CD4-positive, alpha-beta T cell treated with Interleukin-17A for 4 hours (primary cell): ENCODE measurements around the gene AFF1.

Experiments used
- DNase-seq: peaks from one replicate; pipeline ENCODE4 v3.0.0-alpha.2; 2020; ENCODE audit warnings: mixed read lengths

The AFF1 gene, protein sequence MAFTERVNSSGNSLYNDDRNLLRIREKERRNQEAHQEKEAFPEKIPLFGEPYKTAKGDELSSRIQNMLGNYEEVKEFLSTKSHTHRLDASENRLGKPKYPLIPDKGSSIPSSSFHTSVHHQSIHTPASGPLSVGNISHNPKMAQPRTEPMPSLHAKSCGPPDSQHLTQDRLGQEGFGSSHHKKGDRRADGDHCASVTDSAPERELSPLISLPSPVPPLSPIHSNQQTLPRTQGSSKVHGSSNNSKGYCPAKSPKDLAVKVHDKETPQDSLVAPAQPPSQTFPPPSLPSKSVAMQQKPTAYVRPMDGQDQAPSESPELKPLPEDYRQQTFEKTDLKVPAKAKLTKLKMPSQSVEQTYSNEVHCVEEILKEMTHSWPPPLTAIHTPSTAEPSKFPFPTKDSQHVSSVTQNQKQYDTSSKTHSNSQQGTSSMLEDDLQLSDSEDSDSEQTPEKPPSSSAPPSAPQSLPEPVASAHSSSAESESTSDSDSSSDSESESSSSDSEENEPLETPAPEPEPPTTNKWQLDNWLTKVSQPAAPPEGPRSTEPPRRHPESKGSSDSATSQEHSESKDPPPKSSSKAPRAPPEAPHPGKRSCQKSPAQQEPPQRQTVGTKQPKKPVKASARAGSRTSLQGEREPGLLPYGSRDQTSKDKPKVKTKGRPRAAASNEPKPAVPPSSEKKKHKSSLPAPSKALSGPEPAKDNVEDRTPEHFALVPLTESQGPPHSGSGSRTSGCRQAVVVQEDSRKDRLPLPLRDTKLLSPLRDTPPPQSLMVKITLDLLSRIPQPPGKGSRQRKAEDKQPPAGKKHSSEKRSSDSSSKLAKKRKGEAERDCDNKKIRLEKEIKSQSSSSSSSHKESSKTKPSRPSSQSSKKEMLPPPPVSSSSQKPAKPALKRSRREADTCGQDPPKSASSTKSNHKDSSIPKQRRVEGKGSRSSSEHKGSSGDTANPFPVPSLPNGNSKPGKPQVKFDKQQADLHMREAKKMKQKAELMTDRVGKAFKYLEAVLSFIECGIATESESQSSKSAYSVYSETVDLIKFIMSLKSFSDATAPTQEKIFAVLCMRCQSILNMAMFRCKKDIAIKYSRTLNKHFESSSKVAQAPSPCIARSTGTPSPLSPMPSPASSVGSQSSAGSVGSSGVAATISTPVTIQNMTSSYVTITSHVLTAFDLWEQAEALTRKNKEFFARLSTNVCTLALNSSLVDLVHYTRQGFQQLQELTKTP

DNA sequence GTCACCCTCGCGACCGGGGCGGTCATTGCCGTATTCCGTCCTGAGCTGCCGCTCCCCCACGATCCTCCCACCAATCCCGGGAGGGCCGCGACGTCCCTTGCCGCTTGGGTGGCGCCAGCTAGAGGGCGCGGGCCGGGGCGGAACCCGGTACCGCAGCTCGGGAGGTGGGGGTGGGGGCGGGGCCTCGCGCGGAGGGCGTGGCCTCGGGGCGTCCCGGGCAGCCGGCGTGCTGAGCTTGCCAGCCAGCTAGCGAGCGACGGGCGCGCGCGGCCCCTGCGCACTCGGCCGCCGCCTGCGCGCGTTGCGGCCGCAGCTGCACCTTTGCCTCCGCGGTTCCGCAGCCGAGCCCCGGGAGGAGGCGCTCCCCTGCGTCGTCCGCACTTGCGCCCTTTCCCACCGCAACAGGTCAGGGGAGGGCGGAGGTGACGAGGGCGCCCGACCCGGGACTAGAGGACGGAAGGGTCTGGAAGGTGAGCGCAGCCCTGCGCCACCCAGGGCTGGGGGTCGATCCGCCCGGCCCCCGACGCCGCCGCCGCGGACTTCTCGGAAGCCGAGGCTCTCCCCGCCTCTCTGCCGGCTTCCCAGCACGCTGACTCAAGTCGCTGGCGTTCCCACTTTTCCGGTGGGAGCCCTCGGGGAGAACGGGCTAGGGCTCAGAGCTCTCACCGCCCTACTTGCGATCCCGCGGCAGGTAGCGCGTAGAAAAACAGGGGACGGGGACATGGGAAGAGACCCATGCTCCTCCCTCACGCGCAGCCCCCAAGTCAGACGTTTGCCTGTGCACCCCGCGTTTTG lies at the start of gene AFF1:
TSS of gene AFF1 (plus strand) at position 241 of the 795 bp plus-strand sequence. CDS start 13,523 bp downstream, outside the sequence.
- peak; percentile 96 for DNase-seq

DNA sequence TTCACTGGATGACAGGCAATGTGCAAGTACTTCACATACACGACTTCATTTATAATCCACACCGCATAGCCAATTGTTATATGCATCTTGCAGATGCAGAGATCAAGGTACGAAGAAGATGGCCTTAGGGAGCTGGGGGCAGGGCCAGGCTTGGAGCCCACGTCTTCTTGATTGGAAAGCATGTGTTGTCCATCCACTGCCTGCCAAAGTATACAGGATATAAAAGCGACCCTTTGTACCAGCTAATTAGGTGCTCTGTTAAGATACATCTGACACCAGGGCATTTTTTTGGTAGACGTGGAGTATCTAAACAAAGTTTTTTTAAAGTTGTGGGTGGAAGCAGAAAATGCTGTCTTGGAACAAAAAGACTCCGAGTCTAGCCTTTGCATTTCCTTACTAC lies 44.0 kb upstream of the AFF1 start:
- DNase-seq: no peak

DNA sequence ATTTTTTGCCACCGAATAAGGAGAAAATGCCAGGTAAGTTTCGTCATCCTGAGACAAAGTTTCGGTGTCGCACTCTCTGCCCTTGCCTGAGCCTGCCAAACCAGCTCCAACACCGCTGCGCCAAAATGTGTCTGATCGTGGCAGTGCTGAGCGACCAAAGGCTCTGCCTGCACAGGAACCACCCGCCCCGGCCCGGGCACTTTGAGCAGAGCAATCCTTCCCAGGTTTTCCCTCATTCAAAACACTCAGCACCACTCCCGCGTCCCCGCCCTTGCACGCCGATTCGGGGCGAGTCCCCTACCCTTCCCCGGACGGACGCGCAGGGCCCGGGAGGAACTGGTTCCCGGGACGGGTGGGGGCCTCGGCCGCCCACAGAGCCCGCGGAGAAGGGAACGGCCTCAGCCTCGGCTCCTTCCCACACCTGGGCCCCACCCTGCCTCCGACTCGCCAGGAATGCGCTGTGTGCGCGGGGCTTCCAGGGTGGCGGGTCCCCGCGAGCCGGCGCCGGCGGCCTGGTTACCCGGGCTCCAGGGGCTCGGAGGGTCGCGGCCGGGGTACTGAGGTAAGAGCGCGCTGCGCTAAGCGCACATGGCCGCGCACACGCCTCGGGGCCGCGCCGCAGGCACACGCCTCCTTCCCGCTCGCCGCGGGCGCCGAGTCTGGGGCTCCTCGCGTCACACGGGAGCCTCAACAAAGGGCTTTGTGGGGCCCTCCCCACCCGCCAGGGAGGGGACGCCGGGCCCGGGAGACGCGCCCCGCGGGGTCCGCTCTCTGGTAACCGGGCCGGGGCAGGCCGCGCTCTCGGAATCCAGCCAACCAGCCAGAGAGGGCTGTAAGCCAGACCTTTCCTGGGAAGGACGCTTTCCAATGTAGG lies 42.8 kb upstream of the AFF1 start, which contains the start of gene C4orf36:
TSS of gene C4orf36 (minus strand) at position 661 of the 874 bp plus-strand sequence. CDS start 902 bp downstream, outside the sequence.
- peak; percentile 24 for DNase-seq

DNA sequence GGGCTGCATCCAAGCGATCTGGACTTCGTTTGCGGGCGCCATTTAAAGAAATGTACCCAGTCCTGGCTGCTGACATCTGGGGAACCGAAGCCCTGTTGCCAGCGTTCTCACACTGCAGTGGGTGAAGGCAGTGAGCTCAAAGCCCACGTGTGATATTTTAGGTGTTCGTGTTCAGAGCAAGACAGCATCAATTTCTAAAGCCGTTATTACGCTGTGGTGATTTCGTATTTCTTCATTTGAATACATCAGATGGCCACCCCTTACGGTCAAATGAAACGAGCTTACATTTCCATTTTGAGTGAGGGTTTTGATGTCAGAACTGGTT lies 42.2 kb upstream of the AFF1 start:
- DNase-seq: no peak

DNA sequence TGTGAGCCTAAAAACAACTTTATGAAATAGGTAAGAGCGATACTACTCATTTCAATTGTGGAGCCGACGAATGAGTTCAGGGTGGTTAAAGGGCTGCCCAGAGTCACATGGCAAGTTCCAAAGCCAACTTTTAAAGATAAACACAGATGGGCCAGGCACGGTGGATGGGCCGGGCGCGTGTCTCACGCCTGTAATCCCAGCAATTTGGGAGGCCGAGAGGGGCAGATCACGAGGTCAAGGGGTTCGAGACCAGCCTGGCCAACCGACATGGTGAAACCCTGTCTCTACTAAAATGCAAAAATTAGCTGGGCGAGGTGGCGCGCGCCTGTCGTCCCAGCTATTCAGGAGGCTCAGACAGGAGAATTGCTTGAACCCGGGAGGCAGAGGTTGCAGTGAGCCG lies 41.7 kb upstream of the AFF1 start:
- DNase-seq: no peak

DNA sequence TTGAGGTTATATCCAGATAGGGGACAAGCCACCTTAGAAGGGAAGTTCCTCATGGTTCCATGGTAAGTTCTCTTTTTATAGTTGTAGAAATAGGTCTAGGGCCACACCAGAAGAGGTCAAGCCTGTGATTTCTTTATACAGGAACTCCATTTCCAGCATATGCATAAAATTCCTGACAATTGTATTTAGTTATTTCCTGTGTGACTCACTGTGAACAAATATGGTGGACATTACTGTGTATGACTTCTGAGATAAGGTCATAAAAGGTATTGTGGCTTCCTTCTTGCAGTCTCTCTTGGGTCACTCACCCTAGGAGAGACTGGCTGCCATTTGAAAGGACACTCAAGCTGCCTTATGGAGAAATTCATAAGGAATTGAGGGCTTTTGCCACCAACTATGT lies 40.4 kb upstream of the AFF1 start:
- DNase-seq: no peak

DNA sequence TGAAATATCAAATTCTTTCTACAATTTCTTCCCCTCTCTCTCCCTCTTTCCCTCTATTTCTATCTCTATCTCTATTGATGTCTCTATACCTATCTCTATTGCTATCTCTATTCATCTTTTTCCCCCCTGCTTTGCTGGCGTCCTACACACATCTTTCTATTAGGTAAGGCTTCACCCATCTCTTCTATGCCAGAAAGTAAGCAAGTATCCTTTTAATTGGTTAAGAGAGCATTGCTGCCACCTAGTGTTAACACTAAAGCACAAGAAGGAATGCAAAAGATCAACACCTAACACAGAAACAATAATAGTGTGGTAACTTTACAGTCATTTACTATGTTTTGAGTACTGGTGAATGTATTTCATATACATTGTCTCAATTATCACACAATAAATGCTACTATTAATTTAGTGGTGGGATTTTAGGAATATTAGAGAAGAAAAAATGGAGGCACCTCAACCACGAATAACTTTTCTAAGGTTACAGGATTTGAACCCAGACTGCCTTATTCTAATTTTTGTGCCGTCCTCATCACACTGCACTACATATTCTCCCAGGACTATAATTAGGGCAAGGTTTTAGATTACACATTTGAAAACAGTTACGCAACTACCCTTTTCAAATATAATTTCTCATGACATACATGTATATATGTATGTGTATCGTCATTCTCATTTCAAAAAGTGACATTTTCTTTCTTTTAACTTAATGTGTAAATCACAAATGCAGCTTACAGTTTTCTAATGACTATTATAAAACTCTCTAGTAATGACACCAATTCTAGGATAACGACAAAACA lies 38.9 kb upstream of the AFF1 start:
- DNase-seq: no peak

DNA sequence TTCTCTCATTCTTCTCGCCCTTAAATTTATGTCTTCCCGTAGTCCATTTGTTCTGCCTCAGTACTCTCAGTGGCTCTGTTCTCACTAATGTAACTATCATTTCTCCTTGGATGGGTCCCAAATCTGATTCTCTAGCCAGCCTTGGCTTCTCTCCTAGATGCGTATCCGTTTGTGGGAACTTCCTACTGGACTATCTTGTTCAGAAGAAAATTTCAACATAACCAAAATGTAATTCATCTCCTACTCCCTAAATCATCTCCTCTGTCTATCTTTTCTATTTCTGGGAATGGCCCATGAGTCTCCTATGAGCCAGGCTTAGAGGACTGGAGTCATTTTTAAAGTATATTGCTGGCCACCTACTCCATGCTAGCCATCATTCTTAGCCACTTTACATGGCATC lies 38.2 kb upstream of the AFF1 start:
- no peak for DNase-seq

DNA sequence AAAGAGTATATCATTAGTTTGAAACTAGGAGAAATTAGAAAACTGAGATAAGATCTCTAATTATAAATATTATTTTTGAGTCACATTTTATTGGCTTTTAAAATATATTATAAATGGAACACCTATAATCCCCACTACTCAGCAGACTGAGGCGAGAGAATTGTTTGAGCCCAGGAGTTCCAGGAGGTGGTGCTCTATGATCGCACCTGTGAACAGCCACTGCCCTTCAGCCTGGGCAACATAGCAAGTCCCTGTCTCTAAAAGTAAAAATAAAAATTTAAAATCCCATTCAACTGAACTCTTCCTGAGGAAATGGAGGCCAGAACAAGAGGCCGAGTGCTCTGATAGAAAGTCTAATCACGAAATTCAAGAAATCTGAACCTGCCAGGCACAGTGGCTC lies 36.2 kb upstream of the AFF1 start:
- DNase-seq: no peak

DNA sequence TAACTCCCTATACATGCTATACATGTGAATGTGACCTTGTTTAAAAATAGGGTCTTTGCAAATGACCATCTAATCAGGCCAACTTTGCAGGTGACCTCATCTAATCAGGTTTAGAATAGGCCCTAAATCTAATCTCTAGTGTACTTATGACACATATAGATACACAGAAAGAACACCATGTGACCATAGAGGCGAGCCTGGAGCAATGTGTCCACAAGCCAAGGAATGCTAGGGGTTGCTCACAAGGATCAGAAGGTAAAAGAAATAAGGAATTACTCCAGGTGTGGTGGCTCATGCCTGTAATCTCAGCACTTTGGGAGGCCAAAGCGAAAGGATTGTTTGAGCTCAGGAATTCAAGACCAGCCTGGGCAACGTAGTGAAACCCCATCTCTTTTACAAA lies 32.9 kb upstream of the AFF1 start:
- DNase-seq: no peak

DNA sequence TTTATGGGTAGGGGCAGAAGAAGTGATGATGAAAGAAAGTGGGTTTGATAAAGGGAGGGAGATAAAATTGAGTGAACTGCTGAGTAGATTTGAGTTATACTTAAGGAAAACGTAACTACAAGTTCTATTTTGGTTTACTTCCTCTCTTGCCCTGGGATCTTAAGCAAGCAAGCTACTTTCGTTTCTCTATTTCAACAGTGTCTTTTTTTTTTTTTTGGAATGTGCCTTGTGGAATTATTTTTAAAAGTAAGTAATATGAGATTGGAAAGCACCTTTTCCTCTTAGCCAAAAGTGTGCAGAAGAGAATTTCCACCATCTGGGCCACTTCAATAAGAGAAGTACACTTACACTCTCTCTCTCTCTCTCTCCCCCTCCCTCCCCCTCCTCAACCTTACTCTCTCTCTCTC lies 26.6 kb upstream of the AFF1 start:
- no peak for DNase-seq

DNA sequence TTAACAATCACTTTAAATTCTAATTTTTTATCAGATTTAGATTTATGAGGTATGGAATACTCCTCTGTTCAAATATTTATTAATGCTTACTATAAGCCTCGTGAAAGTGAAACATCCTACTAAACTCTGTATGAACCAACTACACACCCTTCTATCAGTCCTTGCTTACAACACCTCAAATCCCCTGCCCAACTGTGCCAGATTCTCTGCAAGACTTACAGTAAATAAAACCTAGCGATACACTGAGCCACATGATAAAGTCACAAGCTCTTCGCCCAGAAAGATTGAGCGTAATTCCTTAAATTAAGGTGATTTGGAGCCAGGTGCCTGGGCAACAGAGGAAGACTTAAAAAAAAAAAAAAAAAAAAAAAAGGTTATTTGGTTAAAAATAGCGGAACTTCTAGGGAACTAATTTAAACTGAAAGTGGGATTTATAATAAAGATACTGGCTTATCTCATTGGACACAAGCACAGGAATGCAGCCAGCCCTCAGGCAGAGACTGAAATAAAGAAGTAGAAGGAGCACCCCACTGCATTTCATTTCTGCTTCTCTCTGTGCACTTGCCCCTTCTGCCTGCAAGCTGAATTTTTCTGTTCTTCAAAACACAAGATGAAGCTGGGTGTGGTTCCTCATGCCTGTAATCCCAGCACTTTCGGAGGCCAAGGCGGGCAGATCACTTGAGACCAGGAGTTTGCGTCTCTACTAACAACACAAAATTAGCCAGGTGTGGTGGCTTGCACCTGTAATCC lies 25.1 kb upstream of the AFF1 start:
- no peak for DNase-seq

DNA sequence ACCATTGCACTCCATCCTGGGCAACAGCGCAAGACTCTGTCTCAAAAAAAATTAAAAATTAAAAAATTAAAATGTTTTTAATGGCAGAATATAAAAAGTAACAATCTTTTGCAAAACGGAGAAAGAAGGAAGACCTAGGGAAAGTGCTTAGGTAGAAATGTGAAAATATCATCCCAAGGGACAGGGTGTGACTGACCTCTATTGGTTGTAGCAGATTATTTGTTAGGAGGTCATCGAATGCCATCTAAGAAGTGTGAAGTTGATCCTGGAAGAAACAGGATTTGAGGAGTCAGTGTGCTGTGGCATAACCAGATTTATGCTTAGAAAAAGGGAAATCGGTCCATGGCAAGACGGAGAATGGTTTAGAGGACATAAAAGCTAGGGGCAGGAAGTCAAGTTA lies 24.4 kb upstream of the AFF1 start:
- no peak for DNase-seq

DNA sequence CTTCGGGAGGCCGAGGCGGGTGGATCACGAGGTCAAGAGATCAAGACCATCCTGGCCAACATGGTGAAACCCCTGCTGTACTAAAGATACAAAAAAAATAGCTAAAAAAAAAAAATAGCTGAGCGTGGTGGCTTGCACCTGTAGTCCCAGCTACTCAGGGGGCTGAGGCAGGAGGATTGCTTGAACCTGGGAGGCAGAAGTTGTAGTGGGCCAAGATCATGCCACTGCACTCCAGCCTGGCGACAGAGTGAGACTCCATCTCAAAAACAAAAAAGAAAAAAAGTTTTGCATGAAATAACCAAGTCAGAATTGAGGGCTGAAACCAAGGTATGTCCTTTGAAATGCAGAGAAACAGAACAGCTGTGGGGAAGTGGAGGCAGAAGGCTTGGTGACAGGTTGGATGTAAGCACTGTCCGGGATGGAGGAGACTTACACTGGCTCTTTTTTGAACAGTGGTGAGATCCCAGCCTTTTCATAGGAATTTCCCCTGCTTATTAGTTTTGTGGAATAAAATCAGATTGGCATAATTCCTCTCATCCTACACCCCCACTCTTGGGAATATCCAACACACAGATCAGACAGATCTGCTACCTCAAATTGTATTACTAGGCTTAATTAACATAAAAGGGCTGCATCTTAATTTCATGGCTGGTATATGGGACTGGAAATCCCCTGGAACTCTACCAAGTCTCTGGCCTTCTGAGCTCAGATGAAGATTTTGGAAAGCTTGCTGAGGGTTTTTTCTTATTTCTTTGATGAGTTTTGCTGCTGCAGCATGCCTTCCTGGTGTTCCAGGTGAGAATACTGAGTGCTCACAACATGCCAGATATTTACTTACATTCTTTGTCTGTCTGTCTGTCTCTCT lies 23.8 kb upstream of the AFF1 start:
- no peak for DNase-seq

DNA sequence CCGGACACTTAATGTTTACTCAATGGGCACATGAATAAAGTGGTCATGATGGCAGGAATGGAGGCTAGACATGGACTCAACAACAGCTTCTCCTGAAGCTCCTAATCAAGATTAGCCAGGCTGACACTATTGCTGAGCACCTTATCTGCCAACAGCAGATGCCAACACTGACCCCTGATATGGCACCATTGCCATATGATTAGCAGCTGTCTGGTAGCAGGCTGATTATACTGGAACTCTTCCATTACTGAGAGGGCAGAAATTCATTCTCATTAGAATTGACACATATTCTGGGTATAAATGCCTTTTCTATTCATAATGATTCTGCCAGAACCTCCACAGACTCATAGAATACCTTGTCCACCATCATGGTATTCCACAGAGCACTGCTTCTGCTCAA lies 18.4 kb upstream of the AFF1 start:
- DNase-seq: no peak

DNA sequence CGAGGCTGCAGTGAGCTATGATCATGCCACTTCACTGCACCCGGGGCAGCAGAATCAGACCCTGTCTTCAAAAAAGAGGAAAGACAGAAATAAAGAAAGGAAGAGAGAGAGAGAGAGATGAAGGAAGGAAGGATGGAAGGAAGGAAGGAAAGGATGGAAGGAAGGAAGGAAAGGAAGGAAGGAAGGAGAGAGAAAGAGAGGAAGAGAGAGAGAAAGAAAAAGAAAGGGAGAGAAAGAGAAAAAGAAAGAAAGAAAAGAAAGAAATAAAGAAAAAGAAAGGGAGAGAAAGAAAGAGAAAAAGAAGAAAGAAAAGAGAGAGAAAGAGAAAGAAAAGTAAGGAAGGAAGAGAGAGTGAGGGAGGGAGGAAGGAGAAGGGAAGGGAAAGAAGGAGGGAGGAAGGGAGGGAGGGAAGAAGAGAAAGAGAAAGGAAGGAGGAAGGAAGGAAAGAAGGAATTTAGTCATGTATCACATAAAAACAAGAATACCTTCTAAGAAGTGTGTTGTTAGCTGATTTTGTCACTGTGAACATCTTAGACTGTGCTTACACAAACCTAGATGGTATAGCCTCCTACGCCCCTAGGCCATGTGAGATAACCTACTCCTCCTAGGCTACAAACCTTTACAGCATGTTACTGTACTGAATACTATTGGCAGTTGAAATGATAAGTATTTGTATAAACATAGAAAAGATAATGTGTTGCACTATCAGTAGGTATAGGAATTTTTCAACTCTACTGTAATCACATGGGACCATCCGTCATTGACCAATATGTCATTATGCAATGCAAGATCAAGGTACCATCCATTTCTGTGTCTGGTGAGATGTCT lies 17.4 kb upstream of the AFF1 start:
- DNase-seq: no peak

DNA sequence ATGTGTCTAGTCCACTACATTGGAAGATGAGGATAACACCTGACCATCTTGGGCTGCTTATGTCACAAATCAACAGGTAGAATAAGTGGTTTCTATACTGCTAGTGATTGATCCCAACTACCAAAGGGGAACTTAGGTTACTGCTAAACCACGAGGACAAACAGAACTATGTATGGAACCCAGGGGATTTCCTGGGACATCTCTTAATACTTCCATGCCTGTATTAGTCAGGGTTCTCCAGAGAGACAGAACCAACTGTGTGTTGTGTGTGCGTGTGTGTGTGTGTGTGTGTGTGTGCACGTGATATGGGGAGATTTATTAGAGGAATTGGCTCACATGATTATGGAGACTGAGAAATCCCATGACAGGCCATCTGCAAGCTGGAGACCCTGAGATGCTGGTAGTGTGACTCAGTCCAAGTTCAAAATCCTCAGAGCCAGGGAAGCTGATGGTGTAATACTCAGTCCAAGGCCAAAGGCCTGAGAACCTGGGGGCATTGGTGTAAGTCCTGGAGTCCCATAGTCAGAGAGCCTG lies 16.2 kb upstream of the AFF1 start:
- no peak for DNase-seq
